ENCODE data around the gene LRRC27. TPM values are rescaled to one million over a fixed set of nuclear protein-coding genes. Genes with fewer than 3 reads are reported as not detected.

Gene LRRC27
- total RNA-seq, 2 experiments from 2014 or later: 13.0 to 17.3 TPM

DNA sequence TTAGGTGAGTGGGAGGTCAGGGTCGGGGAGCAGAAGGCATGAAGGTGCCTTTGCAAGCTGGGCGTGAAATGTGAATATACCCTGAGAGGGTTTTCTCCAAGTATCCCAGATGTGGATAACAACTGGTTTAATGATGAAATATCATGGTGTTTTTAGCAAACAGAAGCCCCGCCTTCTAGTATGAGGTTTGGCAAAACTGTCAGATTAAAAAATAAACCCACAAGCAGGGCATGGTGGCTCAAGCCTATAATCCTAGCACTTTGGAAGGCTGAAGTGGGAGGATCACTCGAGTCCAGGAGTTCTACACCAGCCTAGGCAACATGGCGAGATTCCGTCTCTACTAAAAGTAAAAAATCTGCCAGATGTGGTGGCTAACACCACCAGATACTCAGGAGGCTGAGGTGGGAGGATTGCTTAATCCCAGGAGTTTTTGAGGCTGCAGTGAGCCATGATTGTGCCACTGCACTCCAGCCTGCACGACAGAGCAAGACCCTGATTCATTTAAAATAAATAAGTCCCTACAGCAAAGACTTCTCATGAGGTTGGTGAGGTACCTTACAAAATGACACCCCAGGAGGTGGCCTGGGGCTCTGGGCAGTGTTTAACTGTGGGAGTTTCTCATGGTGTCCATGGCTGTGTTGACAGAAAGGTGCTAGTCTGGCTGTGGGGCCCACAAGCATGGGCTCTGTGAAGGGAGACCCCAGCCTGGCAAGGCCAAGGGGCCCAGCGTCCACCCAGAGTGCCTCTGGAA is 58.4 kb downstream of the LRRC27 start:
- H3K79me2 ChIP-seq (ENCODE audit: insufficient read depth, low read depth, low read length): no peaks in the 10 kb centered on the region
- H3K27ac ChIP-seq (ENCODE audit: low read depth, low read length, poor library complexity, severe bottlenecking): no peak overlapping the region
- no peak for TF ChIP-seq EZH2phosphoT487 (IDR thresholded peaks at IDR 0.05; ENCODE audit: borderline replicate concordance, low read depth, low read length)
- H3K4me3 ChIP-seq (ENCODE audit: low read depth, low read length, poor library complexity, severe bottlenecking): no peak overlapping the region
- intact Hi-C loops (cut with micrococcal nuclease; ENCODE audit: unreplicated experiment): no loop called here
- no peaks in the 10 kb centered on the region for H3K36me3 ChIP-seq (ENCODE audit: insufficient read depth, low read length)
- no peak overlapping the region for H2AFZ ChIP-seq (ENCODE audit: low read length)
- H4K20me1 ChIP-seq (ENCODE audit: insufficient read depth, low read length): no peaks in the 10 kb centered on the region
- no peak for DNase-seq (ENCODE audit: low spot score)
- POLR2A ChIA-PET: no interaction called here
- BruUV-seq (replicated peaks): no TSS peak
- peaks cover 5% of the 10 kb centered on the region for H3K4me1 ChIP-seq (ENCODE audit: insufficient read depth, low read length, poor library complexity, severe bottlenecking)
- H3K9me2 ChIP-seq (ENCODE audit: insufficient read depth, low read length): no peaks in the 10 kb centered on the region
- CTCF ChIA-PET (ENCODE audit: unreplicated experiment): no interaction called here
- no peak overlapping the region for H3K4me2 ChIP-seq (ENCODE audit: low read length)
- H3K9me3 ChIP-seq (ENCODE audit: low read length): no peaks in the 10 kb centered on the region

DNA sequence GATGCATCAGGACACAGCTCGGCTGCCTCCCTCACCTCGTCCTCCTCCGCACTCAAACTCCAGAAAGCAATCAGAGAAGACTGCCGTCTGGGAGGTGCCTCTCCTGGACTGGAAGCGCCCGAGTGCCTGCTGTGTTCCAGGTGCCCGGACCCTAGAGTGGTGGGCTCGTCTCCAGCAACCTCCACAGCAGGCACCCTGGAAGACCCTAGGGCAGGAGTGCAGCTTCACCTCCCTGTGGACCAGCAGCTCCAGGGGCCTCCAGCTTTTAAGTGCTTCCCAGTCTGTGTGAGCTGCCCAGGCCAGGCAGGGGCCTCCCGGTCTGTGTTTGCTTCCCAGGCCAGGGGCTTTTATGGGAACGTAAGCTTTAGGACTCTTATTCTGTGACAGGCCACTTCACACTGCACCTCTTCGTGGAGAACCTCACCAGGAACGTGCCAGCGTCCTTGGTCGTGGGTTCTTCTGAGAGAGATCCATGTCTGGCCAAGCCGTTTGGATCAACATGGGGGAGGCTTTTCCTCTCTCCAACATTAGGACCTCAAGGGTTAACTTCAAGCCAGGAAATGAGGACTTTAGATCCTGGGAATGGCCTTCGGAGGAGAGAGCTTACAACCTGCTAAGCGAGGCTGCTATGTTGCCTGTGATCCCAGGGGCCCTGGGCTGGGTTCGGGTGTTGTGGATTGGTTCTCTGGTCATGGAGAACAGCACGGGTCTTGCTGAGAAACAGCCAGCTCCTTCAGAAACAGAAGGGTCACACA is 59.1 kb downstream of the LRRC27 start:
- Histone ChIP-seq H3K79me2 (ENCODE audit: insufficient read depth, low read depth, low read length) (no peaks in the 10 kb centered on the region), H3K36me3 (ENCODE audit: insufficient read depth, low read length) (no peaks in the 10 kb centered on the region), H3K9me3 (ENCODE audit: low read length) (no peaks in the 10 kb centered on the region), H3K4me1 (ENCODE audit: insufficient read depth, low read length, poor library complexity, severe bottlenecking) (peaks cover 5% of the 10 kb centered on the region), H3K9me2 (ENCODE audit: insufficient read depth, low read length) (no peaks in the 10 kb centered on the region), H4K20me1 (ENCODE audit: insufficient read depth, low read length) (no peaks in the 10 kb centered on the region), H3K27ac (ENCODE audit: low read depth, low read length, poor library complexity, severe bottlenecking) (no peak overlapping the region), H3K4me2 (ENCODE audit: low read length) (no peak overlapping the region), H2AFZ (ENCODE audit: low read length) (no peak overlapping the region), H3K4me3 (ENCODE audit: low read depth, low read length, poor library complexity, severe bottlenecking) (no peak overlapping the region)
- no TSS peak for BruUV-seq (replicated peaks)
- DNase-seq (ENCODE audit: low spot score): no peak
- POLR2A ChIA-PET: interaction anchor here (0.6 kb wide), 1 partner anchor 29 kb away, joined by 3 read pairs; no protein-coding TSS in a partner anchor
- CTCF ChIA-PET (ENCODE audit: unreplicated experiment): interaction anchor here (0.8 kb wide), 1 partner anchor 61 kb away, joined by 4 read pairs; no protein-coding TSS in a partner anchor
- intact Hi-C loops (cut with micrococcal nuclease; ENCODE audit: unreplicated experiment): no loop called here
- TF ChIP-seq, protein P1, sequence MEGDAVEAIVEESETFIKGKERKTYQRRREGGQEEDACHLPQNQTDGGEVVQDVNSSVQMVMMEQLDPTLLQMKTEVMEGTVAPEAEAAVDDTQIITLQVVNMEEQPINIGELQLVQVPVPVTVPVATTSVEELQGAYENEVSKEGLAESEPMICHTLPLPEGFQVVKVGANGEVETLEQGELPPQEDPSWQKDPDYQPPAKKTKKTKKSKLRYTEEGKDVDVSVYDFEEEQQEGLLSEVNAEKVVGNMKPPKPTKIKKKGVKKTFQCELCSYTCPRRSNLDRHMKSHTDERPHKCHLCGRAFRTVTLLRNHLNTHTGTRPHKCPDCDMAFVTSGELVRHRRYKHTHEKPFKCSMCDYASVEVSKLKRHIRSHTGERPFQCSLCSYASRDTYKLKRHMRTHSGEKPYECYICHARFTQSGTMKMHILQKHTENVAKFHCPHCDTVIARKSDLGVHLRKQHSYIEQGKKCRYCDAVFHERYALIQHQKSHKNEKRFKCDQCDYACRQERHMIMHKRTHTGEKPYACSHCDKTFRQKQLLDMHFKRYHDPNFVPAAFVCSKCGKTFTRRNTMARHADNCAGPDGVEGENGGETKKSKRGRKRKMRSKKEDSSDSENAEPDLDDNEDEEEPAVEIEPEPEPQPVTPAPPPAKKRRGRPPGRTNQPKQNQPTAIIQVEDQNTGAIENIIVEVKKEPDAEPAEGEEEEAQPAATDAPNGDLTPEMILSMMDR (conservative IDR thresholded peaks at IDR 0.05; ENCODE audit: low read length): no peak
- no peak for TF ChIP-seq EZH2phosphoT487 (IDR thresholded peaks at IDR 0.05; ENCODE audit: borderline replicate concordance, low read depth, low read length)

DNA sequence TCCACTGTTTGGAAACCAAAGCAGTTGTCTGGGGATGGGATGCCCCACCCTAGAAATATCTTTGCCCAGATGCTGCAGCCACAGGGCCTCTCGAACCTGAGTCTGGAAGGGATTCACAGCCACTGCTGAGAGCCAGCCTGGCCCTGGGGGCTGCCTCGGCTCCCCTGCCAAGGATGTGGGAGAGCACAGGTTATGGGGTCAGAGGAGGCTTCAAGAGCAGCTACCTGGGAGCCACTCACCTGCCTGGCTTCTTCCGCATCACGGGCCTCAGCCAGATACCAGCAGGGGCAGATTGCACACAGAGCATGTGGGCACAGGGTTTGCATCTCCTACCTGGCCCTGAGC is 59.7 kb downstream of the LRRC27 start:
- Histone ChIP-seq H3K4me2 (ENCODE audit: low read length) (no peak overlapping the region), H2AFZ (ENCODE audit: low read length) (no peak overlapping the region), H3K36me3 (ENCODE audit: insufficient read depth, low read length) (no peaks in the 10 kb centered on the region), H3K4me1 (ENCODE audit: insufficient read depth, low read length, poor library complexity, severe bottlenecking) (peaks cover 5% of the 10 kb centered on the region), H4K20me1 (ENCODE audit: insufficient read depth, low read length) (no peaks in the 10 kb centered on the region), H3K9me3 (ENCODE audit: low read length) (no peaks in the 10 kb centered on the region), H3K79me2 (ENCODE audit: insufficient read depth, low read depth, low read length) (no peaks in the 10 kb centered on the region), H3K4me3 (ENCODE audit: low read depth, low read length, poor library complexity, severe bottlenecking) (no peak overlapping the region), H3K9me2 (ENCODE audit: insufficient read depth, low read length) (no peaks in the 10 kb centered on the region), H3K27ac (ENCODE audit: low read depth, low read length, poor library complexity, severe bottlenecking) (no peak overlapping the region)
- CTCF ChIA-PET (ENCODE audit: unreplicated experiment): interaction anchor here (0.8 kb wide), 1 partner anchor 61 kb away, joined by 4 read pairs; no protein-coding TSS in a partner anchor
- intact Hi-C loops (cut with micrococcal nuclease; ENCODE audit: unreplicated experiment): no loop called here
- BruUV-seq (replicated peaks): no TSS peak
- DNase-seq (ENCODE audit: low spot score): no peak
- TF ChIP-seq, protein P1 (conservative IDR thresholded peaks at IDR 0.05; ENCODE audit: low read length): no peak
- TF ChIP-seq EZH2phosphoT487 (IDR thresholded peaks at IDR 0.05; ENCODE audit: borderline replicate concordance, low read depth, low read length): no peak
- POLR2A ChIA-PET: interaction anchor here (0.6 kb wide), 1 partner anchor 29 kb away, joined by 3 read pairs; no protein-coding TSS in a partner anchor
